H1 (cell line): ENCODE measurements around the gene CDRT4. TPM values are rescaled to one million over a fixed set of nuclear protein-coding genes. Genes with fewer than 3 reads are reported as not detected.

Experiments used
- CREB1 ChIP-seq: IDR thresholded peaks from 2 replicates; pipeline ENCODE4 v1.6.1; 2012; ENCODE audit warnings: inconsistent platforms
- MAFK ChIP-seq: IDR thresholded peaks from 2 replicates; pipeline ENCODE4 v1.6.1; 2012; ENCODE audit warnings: low read depth, mild to moderate bottlenecking, improper control_type of control experiment, low read length
- POU5F1 ChIP-seq: IDR thresholded peaks from 2 replicates; pipeline ENCODE4 v1.6.1; 2011; ENCODE audit warnings: low read depth, mild to moderate bottlenecking, low read length, moderate library complexity
- TBP ChIP-seq: IDR thresholded peaks from 2 replicates; pipeline ENCODE4 v1.6.1; 2011; ENCODE audit warnings: low read depth, low read length, improper control_type of control experiment
- polyA plus RNA-seq, 7 experiments: library from polyadenylated mRNA; depleted of rRNA in 3 of 7; stranded (reverse) in 5 of 7; unstranded in 2 of 7; fragments of >200 nt in 5 of 7; fragments of 200-250 nt in 2 of 7; gene quantifications; 1 replicate in 5 of 7; 2 replicates in 1 of 7; 4 replicates in 1 of 7; pipeline versions ENCODE4 v1.2.1 to v1.2.3, GENCODE V29; 2011 to 2013; ENCODE audit warnings: missing spikeins in 2 of 7, mixed read lengths in 2 of 7
- total RNA-seq: library from RNA; stranded (reverse); fragmentation: NEBNext Ultra II Directional; extraction: Animal tissue kit (Norgen Biotek cat#: 25700); gene quantifications from 2 replicates; pipeline ENCODE4 v1.2.1, GENCODE V29; 2021
- TF ChIP-seq, protein P1 (sequence below): IDR thresholded peaks from 2 replicates; pipeline ENCODE4 v1.6.1; 2011; ENCODE audit warnings: low read depth, mild to moderate bottlenecking, low read length; ENCODE audit not compliant: insufficient read depth
- TF ChIP-seq, protein P2 (sequence below), 3 experiments: IDR thresholded peaks; 1 replicate in 2 of 3; 2 replicates in 1 of 3; pipeline versions ENCODE4 v1.5.1 to v1.6.1; 2011; ENCODE audit warnings: low read length in 3 of 3, mild to moderate bottlenecking in 3 of 3, inconsistent platforms in 2 of 3, low read depth in 1 of 3, moderate library complexity in 1 of 3; ENCODE audit not compliant: insufficient read depth in 1 of 3; ENCODE audit errors: control extremely low read depth in 1 of 3

Gene CDRT4
- total and polyA plus RNA-seq, 2 of the 8 experiments (the other 6 are each of a cell fraction or from before 2014, with no cell fraction given), result 2.6 to 5.6 TPM

DNA sequence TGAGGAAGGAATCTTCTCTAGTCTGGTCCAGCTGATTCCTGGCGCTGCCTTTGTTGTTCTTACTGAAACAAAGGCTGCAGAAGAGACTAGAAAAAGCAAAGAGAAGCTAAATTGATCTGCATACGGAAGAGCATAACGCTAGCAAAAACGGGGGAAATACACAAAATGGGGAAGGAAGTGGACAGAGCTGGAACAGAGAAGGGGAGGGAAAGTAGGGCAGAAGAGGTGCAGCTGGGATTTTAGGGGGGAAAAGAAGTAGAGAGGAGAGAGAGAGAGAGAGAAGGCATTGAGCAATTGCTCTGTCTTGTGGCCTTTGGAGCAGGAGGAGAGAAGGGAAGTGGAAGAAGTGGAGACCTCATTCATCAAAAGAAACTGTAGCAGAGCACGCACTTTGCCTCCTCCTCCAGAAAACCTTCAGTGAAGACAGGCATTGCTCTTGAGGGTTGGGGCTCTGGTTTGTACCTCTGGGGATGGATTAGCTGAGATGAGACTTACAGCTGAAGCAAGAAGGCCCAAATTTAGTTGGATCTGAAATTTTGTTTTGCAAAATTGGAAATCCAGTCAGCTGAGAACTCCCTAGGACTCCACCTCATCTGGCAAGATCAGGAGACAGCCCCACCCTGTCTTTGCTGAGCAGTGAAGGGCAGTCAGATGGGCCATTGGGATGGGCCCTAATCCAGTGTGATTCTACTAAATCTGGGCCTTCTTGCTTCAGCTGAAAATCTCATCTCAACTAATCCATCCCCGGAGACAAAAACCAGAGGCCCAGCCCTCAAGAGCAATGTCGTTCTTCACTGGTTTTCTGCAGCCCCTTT lies 55.8 kb downstream of the CDRT4 start (continued):
- TF ChIP-seq TBP (no peak), MAFK (no peak), CREB1 (no peak), POU5F1 (no peak)
- TF ChIP-seq, protein P1, sequence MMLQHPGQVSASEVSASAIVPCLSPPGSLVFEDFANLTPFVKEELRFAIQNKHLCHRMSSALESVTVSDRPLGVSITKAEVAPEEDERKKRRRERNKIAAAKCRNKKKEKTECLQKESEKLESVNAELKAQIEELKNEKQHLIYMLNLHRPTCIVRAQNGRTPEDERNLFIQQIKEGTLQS, result no peak
- TF ChIP-seq, protein P2, sequence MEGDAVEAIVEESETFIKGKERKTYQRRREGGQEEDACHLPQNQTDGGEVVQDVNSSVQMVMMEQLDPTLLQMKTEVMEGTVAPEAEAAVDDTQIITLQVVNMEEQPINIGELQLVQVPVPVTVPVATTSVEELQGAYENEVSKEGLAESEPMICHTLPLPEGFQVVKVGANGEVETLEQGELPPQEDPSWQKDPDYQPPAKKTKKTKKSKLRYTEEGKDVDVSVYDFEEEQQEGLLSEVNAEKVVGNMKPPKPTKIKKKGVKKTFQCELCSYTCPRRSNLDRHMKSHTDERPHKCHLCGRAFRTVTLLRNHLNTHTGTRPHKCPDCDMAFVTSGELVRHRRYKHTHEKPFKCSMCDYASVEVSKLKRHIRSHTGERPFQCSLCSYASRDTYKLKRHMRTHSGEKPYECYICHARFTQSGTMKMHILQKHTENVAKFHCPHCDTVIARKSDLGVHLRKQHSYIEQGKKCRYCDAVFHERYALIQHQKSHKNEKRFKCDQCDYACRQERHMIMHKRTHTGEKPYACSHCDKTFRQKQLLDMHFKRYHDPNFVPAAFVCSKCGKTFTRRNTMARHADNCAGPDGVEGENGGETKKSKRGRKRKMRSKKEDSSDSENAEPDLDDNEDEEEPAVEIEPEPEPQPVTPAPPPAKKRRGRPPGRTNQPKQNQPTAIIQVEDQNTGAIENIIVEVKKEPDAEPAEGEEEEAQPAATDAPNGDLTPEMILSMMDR (IDR thresholded peaks at IDR 0.05; ENCODE audit: control extremely low read depth in 1 of 3, insufficient read depth in 1 of 3, low read depth in 1 of 3, low read length in 3 of 3), result no peak
